GM12878 (cell line): ENCODE data around the gene LYPD5.

Experiments used
- CTCF ChIP-seq, 3 experiments: IDR thresholded peaks in 2 of 3; conservative IDR thresholded peaks in 1 of 3; 2 replicates each; pipeline ENCODE4 v1.5.1; 2011; ENCODE audit warnings: low read depth in 3 of 3, low read length in 3 of 3, mild to moderate bottlenecking in 3 of 3, control low read depth in 2 of 3, moderate library complexity in 2 of 3, inconsistent platforms in 1 of 3, mixed read lengths in 1 of 3; ENCODE audit not compliant: control insufficient read depth in 2 of 3, insufficient read depth in 1 of 3; ENCODE audit errors: extremely low read depth in 1 of 3
- JUND ChIP-seq: IDR thresholded peaks from 2 replicates; pipeline ENCODE4 v1.6.1; 2012; ENCODE audit warnings: low read depth, mild to moderate bottlenecking, low read length, improper control_type of control experiment, moderate library complexity
- SMARCA5 ChIP-seq: fragments of 450-650 bp; IDR thresholded peaks from 2 replicates; pipeline ENCODE4 v1.6.1; 2017; ENCODE audit warnings: mild to moderate bottlenecking
- USF2 ChIP-seq: IDR thresholded peaks from 2 replicates; pipeline ENCODE4 v1.6.1; 2011; ENCODE audit warnings: low read depth, low read length, improper control_type of control experiment, borderline replicate concordance

GRCh38 chr19:43768273-43769050 is 33.8 kb downstream of the LYPD5 start:
- no peak for TF ChIP-seq CTCF (IDR thresholded peaks at IDR 0.05 in 2 of 3, conservative IDR thresholded peaks at IDR 0.05 in 1 of 3; ENCODE audit: control insufficient read depth in 2 of 3, extremely low read depth in 1 of 3, insufficient read depth in 1 of 3, low read depth in 3 of 3, low read length in 3 of 3)
- TF ChIP-seq USF2 = no peak
- no peak for TF ChIP-seq JUND
- TF ChIP-seq SMARCA5 = no peak
